ENCODE data around the gene BEST2. TPM values are rescaled to one million over a fixed set of nuclear protein-coding genes. Genes with fewer than 3 reads are reported as not detected.

Gene BEST2
- total RNA-seq, 1 donor from 2014 or later: not detected

DNA sequence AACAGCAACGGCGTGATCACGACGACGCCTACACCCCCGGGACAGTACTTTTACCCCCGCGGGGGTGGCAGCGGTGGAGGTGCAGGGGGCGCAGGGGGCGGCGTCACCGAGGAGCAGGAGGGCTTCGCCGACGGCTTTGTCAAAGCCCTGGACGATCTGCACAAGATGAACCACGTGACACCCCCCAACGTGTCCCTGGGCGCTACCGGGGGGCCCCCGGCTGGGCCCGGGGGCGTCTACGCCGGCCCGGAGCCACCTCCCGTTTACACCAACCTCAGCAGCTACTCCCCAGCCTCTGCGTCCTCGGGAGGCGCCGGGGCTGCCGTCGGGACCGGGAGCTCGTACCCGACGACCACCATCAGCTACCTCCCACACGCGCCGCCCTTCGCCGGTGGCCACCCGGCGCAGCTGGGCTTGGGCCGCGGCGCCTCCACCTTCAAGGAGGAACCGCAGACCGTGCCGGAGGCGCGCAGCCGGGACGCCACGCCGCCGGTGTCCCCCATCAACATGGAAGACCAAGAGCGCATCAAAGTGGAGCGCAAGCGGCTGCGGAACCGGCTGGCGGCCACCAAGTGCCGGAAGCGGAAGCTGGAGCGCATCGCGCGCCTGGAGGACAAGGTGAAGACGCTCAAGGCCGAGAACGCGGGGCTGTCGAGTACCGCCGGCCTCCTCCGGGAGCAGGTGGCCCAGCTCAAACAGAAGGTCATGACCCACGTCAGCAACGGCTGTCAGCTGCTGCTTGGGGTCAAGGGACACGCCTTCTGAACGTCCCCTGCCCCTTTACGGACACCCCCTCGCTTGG, 40.7 kb downstream of the BEST2 start:
- peak; percentile 53 for DNase-seq (ENCODE audit: low spot score)
- Mint-ChIP-seq H3K4me3 (ENCODE audit: unreplicated experiment) (peak overlapping the region; percentile 92), H3K27me3 (ENCODE audit: unreplicated experiment) (peaks cover 33% of the 10 kb centered on the region), H3K4me1 (ENCODE audit: unreplicated experiment) (peaks cover 27% of the 10 kb centered on the region), H3K9me3 (ENCODE audit: unreplicated experiment) (no peaks in the 10 kb centered on the region), H3K27ac (ENCODE audit: unreplicated experiment) (peak overlapping the region; percentile 74), H3K36me3 (ENCODE audit: low read depth, unreplicated experiment) (no peaks in the 10 kb centered on the region)
- TF ChIP-seq, protein P1, sequence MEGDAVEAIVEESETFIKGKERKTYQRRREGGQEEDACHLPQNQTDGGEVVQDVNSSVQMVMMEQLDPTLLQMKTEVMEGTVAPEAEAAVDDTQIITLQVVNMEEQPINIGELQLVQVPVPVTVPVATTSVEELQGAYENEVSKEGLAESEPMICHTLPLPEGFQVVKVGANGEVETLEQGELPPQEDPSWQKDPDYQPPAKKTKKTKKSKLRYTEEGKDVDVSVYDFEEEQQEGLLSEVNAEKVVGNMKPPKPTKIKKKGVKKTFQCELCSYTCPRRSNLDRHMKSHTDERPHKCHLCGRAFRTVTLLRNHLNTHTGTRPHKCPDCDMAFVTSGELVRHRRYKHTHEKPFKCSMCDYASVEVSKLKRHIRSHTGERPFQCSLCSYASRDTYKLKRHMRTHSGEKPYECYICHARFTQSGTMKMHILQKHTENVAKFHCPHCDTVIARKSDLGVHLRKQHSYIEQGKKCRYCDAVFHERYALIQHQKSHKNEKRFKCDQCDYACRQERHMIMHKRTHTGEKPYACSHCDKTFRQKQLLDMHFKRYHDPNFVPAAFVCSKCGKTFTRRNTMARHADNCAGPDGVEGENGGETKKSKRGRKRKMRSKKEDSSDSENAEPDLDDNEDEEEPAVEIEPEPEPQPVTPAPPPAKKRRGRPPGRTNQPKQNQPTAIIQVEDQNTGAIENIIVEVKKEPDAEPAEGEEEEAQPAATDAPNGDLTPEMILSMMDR (IDR thresholded peaks at IDR 0.05; ENCODE audit: unreplicated experiment): no peak

DNA sequence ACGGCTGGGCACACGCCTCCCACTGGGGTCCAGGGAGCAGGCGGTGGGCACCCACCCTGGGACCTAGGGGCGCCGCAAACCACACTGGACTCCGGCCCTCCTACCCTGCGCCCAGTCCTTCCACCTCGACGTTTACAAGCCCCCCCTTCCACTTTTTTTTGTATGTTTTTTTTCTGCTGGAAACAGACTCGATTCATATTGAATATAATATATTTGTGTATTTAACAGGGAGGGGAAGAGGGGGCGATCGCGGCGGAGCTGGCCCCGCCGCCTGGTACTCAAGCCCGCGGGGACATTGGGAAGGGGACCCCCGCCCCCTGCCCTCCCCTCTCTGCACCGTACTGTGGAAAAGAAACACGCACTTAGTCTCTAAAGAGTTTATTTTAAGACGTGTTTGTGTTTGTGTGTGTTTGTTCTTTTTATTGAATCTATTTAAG, 41.3 kb downstream of the BEST2 start:
- peak overlapping the region; percentile 74 for H3K27ac Mint-ChIP-seq (ENCODE audit: unreplicated experiment)
- DNase-seq (ENCODE audit: low spot score): no peak

DNA sequence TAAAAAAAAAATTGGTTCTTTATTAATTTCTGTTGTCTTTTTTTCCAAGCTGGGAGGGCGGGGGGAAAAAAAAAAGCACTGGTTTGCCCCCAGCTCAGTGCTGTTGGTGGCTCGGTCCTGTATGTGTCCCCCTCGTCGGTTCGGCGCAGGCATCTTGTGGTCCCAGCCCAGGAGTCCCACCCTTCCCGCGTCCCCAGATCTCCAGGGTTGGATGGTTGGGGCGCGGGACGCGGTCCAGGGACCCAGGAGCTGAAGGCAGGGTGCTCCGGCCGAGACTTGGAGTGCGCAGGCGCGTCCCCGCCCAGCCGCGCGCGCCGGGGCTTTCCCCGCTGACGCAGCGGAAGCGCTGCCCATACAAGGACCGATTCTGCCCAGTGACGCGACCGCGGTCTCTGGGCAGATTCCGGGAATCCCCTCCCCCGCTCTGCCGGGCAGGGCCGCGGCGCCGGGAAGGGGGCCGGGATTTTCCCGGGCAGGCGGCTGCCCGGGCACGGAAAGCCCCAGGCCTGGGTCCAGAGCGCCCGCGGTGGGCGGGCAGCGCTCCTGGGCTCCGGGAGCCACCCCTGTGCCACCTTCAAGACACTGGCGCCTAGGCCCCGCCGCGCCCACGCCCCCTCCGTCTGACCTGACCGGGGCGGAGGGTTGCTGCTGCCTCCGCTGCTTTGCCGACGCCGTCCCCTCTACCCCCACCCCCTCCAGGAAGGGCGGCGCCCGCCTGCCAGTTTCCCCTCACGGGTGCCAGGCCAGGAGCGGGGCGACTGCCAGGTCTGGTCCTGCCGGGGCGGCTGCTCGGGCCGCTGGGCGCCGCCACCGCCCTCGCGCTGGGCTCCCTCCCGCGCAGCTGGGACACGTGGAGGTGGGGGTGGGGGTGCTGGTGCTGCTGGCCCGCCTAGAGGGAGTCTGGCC, 42.0 kb downstream of the BEST2 start:
- DNase-seq (ENCODE audit: low spot score): peak; percentile 92
- peaks cover 21% of the 10 kb centered on the region for H3K4me1 Mint-ChIP-seq (ENCODE audit: unreplicated experiment)
- peaks cover 28% of the 10 kb centered on the region for H3K27me3 Mint-ChIP-seq (ENCODE audit: unreplicated experiment)
- H3K27ac Mint-ChIP-seq (ENCODE audit: unreplicated experiment): peak overlapping the region; percentile 74
- peak overlapping the region; percentile 92 for H3K4me3 Mint-ChIP-seq (ENCODE audit: unreplicated experiment)
- H3K9me3 Mint-ChIP-seq (ENCODE audit: unreplicated experiment): no peaks in the 10 kb centered on the region
- no peaks in the 10 kb centered on the region for H3K36me3 Mint-ChIP-seq (ENCODE audit: low read depth, unreplicated experiment)
- TF ChIP-seq, protein P1 (IDR thresholded peaks at IDR 0.05; ENCODE audit: unreplicated experiment): no peak

More for the DNA sequence above, 41.3 kb downstream of the BEST2 start:
- peaks cover 31% of the 10 kb centered on the region for H3K27me3 Mint-ChIP-seq (ENCODE audit: unreplicated experiment)
- H3K4me1 Mint-ChIP-seq (ENCODE audit: unreplicated experiment): peaks cover 27% of the 10 kb centered on the region
- no peaks in the 10 kb centered on the region for H3K36me3 Mint-ChIP-seq (ENCODE audit: low read depth, unreplicated experiment)
- peak overlapping the region; percentile 92 for H3K4me3 Mint-ChIP-seq (ENCODE audit: unreplicated experiment)
- TF ChIP-seq, protein P1 (IDR thresholded peaks at IDR 0.05; ENCODE audit: unreplicated experiment): no peak
- no peaks in the 10 kb centered on the region for H3K9me3 Mint-ChIP-seq (ENCODE audit: unreplicated experiment)

DNA sequence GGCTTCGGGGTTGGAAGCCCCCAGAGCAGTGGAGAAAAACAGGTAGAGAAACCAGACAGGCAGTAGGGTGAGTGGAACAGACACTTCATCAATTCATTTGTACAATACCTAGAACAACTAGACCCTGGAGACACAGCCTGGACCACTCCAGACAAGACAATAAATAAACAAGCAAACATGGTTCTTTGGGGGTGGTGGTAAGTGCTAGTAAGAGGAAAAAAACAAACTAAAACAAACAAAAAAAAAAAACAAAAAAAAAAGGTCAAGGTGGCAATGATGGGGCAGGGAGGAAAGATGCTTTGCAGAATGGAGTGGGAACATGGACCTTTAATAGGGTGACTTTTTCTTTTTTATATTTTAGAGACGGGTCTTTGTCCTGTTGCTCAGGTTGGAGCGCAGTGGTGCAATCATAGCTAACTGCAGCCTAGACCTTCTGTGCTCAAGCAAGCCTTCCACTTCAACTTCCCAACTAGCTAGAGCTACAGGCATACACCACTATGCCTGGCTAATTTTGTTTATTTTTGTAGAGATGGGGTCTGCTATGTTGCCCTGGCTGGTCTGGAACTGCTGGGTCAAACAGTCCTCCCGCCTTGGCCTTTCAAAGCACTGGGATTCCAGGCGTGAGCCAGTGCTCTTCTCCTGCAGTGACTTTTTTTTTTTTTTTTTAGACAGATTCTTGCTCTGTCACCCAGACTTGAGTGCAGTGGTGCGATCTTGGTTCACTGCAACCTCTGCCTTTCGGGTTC, 42.8 kb downstream of the BEST2 start:
- Mint-ChIP-seq H3K4me3 (ENCODE audit: unreplicated experiment) (peak overlapping the region; percentile 83), H3K27me3 (ENCODE audit: unreplicated experiment) (peaks cover 25% of the 10 kb centered on the region), H3K27ac (ENCODE audit: unreplicated experiment) (peak overlapping the region; percentile 58), H3K9me3 (ENCODE audit: unreplicated experiment) (no peaks in the 10 kb centered on the region), H3K4me1 (ENCODE audit: unreplicated experiment) (peaks cover 15% of the 10 kb centered on the region), H3K36me3 (ENCODE audit: low read depth, unreplicated experiment) (no peaks in the 10 kb centered on the region)
- DNase-seq (ENCODE audit: low spot score): no peak
- TF ChIP-seq, protein P1 (IDR thresholded peaks at IDR 0.05; ENCODE audit: unreplicated experiment): no peak

Data from endothelial cell (in vitro differentiated cells).